ENCODE results near the gene DGKI. TPM values are rescaled to one million over a fixed set of nuclear protein-coding genes. Genes with fewer than 3 reads are reported as not detected.

DGKI gene
- total RNA-seq, 1 donor from 2014 or later: 1.3 TPM

GRCh38 chr7:137888241-137888640 lies 41.5 kb upstream of the DGKI start:
- no peaks in the 10 kb centered on the region for H3K27me3 ChIP-seq (ENCODE audit: low read depth)
- no peak overlapping the region for H3K4me3 ChIP-seq
- peaks cover 33% of the 10 kb centered on the region for H3K36me3 ChIP-seq
- DNase-seq: no peak
- intact Hi-C loops (cut with micrococcal nuclease): no loop called here
- H3K4me1 ChIP-seq: peaks cover 31% of the 10 kb centered on the region
- no peaks in the 10 kb centered on the region for H3K9me3 ChIP-seq (replicated peaks)
- TF ChIP-seq CTCF (IDR thresholded peaks at IDR 0.05; ENCODE audit: borderline replicate concordance): no peak
- H3K27ac ChIP-seq (replicated peaks): no peak overlapping the region

DNA sequence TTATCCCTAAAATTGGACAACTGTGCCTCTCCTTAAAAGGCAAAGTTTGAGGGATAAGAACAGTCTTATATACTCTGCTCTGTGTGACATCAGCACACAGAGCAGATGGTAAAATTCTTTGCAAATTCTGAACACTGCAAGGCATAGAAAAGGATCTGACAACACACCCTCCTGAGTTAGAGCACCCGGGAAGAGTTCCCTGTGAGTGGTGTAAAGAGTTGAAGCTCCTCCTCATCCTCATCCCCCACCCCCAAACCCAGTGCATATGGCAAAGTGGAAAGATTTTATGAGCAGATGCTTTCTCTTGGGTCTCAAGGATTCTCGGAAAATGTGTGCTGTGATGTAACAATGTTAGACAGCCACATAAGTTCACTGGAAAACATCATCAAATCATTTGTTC lies 40.0 kb upstream of the DGKI start:
- no peak for TF ChIP-seq CTCF (IDR thresholded peaks at IDR 0.05; ENCODE audit: borderline replicate concordance)
- Histone ChIP-seq H3K36me3 (peaks cover 43% of the 10 kb centered on the region), H3K9me3 (replicated peaks) (peaks cover 4% of the 10 kb centered on the region), H3K27me3 (ENCODE audit: low read depth) (no peaks in the 10 kb centered on the region), H3K4me1 (peaks cover 29% of the 10 kb centered on the region), H3K4me3 (no peak overlapping the region), H3K27ac (replicated peaks) (no peak overlapping the region)
- no peak for DNase-seq
- intact Hi-C loops (cut with micrococcal nuclease): no loop called here

- Histone ChIP-seq H3K27ac (replicated peaks) (no peak overlapping the region), H3K36me3 (peaks cover 44% of the 10 kb centered on the region), H3K27me3 (ENCODE audit: low read depth) (no peaks in the 10 kb centered on the region), H3K9me3 (replicated peaks) (peaks cover 4% of the 10 kb centered on the region), H3K4me3 (no peak overlapping the region), H3K4me1 (peaks cover 25% of the 10 kb centered on the region)
- DNase-seq: no peak
- TF ChIP-seq CTCF (IDR thresholded peaks at IDR 0.05; ENCODE audit: borderline replicate concordance): no peak
- intact Hi-C loops (cut with micrococcal nuclease): no loop called here
Measured at GRCh38 chr7:137886281-137886680, 39.5 kb upstream of the DGKI start.

- Histone ChIP-seq H3K36me3 (peaks cover 49% of the 10 kb centered on the region), H3K4me3 (no peak overlapping the region), H3K9me3 (replicated peaks) (peaks cover 4% of the 10 kb centered on the region), H3K27me3 (ENCODE audit: low read depth) (no peaks in the 10 kb centered on the region), H3K27ac (replicated peaks) (no peak overlapping the region), H3K4me1 (peaks cover 19% of the 10 kb centered on the region)
- TF ChIP-seq CTCF (IDR thresholded peaks at IDR 0.05; ENCODE audit: borderline replicate concordance): no peak
- intact Hi-C loops (cut with micrococcal nuclease): no loop called here
- DNase-seq: no peak
Measured at GRCh38 chr7:137885678-137886077, 38.9 kb upstream of the DGKI start.

DNA sequence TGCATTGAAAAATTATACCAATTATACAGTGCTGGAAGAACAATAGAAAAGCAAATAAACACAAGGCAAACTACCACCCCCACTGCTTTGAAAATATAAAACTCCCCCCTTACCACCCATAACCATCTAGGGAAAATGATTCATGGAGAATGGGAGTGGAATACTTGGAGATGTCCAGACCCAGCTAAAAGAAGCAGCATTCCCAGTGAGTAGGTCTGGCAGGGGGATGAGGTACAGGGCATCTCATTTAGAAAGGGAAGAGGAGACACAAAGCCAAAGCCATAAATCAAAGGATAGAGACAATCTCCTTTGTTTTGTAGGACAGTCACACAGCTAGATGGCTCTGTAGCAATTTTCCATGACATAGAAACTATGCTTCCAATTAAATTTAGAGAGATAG lies 36.0 kb upstream of the DGKI start:
- no peak overlapping the region for H3K4me3 ChIP-seq
- no peak overlapping the region for H3K27ac ChIP-seq (replicated peaks)
- H3K4me1 ChIP-seq: peaks cover 32% of the 10 kb centered on the region
- intact Hi-C loops (cut with micrococcal nuclease): no loop called here
- peaks cover 69% of the 10 kb centered on the region for H3K36me3 ChIP-seq
- no peak for DNase-seq
- no peaks in the 10 kb centered on the region for H3K27me3 ChIP-seq (ENCODE audit: low read depth)
- H3K9me3 ChIP-seq (replicated peaks): peaks cover 4% of the 10 kb centered on the region
- TF ChIP-seq CTCF (IDR thresholded peaks at IDR 0.05; ENCODE audit: borderline replicate concordance): no peak

DNA sequence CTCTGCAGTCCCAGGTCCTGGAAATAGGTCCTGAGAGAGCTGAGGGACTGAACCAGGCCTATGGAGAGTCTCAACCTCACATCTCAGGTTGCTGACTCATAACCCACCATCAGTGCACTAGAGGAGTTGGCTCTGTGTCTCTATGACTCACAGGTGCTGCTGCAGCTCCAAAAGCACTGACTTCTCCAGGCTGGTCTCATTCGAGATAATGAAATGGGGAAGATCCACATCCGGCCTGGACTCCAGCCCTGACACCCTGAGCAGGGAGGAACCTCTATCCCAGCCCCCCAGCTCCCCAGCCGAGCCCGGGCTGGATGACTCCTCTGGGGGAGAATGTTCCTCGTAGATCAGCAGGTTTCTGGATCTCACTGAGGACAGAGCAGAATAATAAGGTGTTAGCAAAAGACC lies 35.5 kb upstream of the DGKI start:
- H3K36me3 ChIP-seq: peaks cover 69% of the 10 kb centered on the region
- no peak overlapping the region for H3K4me3 ChIP-seq
- peaks cover 4% of the 10 kb centered on the region for H3K9me3 ChIP-seq (replicated peaks)
- no peak for TF ChIP-seq CTCF (IDR thresholded peaks at IDR 0.05; ENCODE audit: borderline replicate concordance)
- DNase-seq: no peak
- H3K4me1 ChIP-seq: peaks cover 36% of the 10 kb centered on the region
- intact Hi-C loops (cut with micrococcal nuclease): no loop called here
- H3K27me3 ChIP-seq (ENCODE audit: low read depth): no peaks in the 10 kb centered on the region
- no peak overlapping the region for H3K27ac ChIP-seq (replicated peaks)

All from left ventricle myocardium inferior (tissue), 1 donor.